Middle frontal gyrus (tissue), 1 donor: ENCODE data around the gene KIRREL2.
A peak's percentile ranks its signal among the peaks of the same experiment; 100 is the strongest.
"Not testable (repeated sequence)": the region's sequence is repeated elsewhere in the genome, so short reads cannot be mapped to it uniquely, and the experiment has no call there.

ENCODE experiments used
- DNase-seq: peaks from one replicate; pipeline ENCODE4 v3.0.0-alpha.2; 2015; ENCODE audit warnings: low spot score; ENCODE audit errors: extremely low spot score

Gene KIRREL2

GRCh38 chr19:35869327-35870123 lies 12.8 kb downstream of the KIRREL2 start:
- DNase-seq = peak; percentile 80

DNA sequence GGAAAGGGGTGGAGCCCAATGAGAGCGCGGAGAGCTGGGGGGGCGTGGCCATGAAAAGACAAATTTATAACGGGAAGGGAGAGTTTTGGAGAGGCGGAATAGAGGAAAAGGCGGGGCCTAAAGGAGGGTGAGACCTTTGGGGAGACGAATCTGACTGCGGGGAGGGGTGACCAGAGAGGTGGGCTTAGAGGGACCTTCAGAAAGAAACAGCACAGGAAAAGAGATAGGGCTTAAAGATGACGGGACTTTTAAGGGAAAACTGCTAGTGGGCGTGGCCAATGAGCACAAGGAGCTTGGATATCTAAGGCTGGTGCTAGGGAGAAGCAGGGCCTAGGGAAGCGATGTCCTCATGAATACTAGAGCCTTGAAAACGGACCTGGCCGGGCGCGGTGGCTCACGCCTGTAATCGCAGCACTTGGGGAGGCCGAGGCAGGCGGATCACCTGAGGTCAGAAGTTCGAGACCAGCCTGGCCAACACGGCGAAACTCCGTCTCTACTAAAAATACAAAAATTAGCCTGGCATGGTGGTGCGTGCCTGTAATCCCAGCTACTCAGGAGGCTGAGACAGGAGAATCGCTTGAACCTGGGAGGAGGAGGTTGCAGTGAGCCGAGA lies 13.5 kb downstream of the KIRREL2 start:
- DNase-seq = peak; percentile 27

GRCh38 chr19:35870798-35871197 lies 14.1 kb downstream of the KIRREL2 start:
- no peak for DNase-seq

DNA sequence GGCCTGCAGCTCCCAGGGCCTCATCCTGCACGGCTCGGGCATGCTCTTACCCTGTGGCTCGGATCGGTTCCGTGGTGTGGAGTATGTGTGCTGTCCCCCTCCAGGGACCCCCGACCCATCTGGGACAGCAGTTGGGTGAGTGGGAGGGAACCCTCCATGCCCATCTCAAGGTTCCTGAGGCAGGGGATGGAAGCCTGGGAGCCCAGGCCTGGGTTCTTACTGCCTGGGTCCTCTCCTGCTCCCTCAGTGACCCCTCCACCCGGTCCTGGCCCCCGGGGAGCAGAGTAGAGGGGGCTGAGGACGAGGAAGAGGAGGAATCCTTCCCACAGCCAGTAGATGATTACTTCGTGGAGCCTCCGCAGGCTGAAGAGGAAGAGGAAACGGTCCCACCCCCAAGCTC lies 14.9 kb downstream of the KIRREL2 start:
- no peak for DNase-seq

GRCh38 chr19:35872180-35872579 lies 15.5 kb downstream of the KIRREL2 start:
- DNase-seq = no peak

- DNase-seq = no peak
These were observed 17.8 kb downstream of the KIRREL2 start for GRCh38 chr19:35874392-35874930.

- DNase-seq = no peak
These were observed 22.4 kb downstream of the KIRREL2 start for GRCh38 chr19:35879068-35879467.

DNA sequence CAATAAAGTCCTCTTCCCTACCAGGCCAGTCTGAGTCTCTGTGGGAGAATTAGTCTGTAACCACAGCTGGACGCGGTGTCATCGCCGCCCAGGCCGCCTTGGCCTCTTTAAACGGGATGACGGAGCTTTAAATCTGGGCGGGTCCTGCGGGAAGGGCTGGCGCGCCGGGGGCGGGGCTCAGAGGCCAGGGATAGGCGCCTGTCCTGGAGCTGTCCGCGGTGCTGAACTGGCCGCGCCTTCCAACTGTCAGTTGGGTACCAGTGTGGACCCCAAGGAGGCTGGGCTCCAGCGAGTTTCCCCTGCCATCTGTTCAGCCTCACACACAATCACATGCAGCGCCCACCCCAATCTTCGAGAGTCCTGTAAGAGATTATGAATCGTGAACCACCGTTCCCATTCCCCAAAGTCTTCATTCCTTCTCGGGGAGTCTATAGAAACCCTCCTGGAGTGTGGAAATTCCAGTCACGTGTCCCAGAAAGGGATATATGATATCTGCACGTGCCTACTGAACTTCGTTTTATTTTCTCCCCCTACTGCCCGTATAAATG lies 23.1 kb downstream of the KIRREL2 start:
- peak; percentile 34 for DNase-seq

- DNase-seq = peak; percentile 77
These were observed 25.6 kb downstream of the KIRREL2 start for GRCh38 chr19:35882114-35882832.

DNA sequence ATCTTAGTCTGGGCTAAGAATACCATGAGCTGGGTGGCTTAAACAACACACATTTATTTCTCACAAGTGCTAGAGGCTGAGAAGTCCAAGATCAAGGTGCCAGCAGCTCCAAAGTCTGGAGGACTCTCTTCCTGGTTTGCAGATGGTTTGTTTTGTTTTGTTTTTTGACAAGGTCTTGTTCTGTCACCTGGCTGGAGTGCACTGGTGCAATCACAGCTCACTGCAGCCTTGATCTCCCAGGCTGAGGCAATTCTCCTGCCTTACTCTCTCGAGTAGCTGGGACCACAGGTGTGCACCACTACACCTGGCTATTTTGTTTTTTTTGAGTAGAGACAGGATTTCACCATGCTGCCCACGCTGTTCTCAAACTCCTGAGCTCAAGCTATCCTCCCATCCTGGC lies 27.2 kb downstream of the KIRREL2 start:
- no peak for DNase-seq

DNA sequence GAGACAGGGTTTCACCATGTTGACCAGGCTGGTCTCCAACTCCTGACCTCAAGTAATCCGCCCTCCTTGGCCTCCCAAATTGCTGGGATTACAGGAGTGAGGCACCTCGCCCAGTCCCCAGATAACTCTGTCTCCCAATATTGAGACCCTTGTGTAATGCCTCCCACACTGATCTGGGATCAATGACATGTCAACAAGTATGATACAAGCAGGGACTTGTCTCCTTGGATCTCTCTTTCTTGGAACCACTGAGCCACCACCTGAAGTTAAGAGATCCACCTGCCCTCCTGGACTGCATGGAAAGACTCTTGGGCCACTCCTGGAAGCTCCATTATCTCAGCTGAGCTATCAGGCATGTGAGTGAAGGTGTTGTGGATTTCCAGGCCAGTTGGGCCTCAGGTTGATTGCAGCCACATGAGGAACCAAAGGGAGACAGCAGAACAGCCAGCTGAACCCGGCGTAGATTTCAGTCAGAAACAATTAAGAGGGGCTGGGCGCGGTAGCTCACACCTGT lies 28.6 kb downstream of the KIRREL2 start:
- no peak for DNase-seq

DNA sequence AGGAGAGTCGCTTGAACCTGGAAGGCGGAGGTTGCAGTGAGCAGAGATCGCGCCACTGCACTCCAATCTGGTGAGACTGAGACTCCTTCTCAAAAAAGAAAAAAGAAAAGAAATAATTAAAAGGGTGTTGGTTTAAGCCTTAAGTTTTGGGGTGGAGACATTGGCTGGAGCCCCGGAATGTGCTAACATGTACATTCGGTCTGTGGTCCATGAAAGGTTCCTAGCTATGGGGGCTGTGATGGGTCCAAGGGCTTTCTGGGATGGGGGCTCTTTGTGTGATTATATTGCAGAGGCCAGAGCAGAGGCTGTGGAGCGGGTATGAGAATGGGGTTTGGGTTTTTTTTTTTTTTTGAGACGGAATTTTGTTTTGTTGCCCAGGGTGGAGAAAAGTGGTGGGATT lies 29.2 kb downstream of the KIRREL2 start:
- DNase-seq = no peak

DNA sequence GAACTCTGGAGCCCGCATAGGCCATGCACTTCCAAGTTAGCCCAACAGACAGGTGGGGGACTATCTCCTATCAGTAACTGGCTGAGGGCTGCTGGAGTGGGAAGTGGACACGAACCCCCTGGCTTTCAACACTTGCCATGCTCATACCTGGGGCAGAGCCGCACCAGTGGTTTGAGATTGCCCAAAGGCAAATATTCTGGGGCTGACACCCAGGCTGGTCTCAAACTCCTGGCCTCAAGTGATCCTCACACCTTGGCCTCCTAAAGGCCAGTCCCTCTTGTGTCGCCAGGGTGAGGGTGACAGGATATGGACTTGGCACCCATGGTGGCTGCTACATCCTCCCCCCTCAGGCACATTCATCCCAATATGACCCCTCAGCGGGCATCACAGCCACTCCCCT lies 30.5 kb downstream of the KIRREL2 start:
- DNase-seq = no peak

GRCh38 chr19:35888398-35888797 lies 31.7 kb downstream of the KIRREL2 start:
- DNase-seq = no peak

GRCh38 chr19:35889370-35890112 lies 32.8 kb downstream of the KIRREL2 start:
- DNase-seq = no peak

DNA sequence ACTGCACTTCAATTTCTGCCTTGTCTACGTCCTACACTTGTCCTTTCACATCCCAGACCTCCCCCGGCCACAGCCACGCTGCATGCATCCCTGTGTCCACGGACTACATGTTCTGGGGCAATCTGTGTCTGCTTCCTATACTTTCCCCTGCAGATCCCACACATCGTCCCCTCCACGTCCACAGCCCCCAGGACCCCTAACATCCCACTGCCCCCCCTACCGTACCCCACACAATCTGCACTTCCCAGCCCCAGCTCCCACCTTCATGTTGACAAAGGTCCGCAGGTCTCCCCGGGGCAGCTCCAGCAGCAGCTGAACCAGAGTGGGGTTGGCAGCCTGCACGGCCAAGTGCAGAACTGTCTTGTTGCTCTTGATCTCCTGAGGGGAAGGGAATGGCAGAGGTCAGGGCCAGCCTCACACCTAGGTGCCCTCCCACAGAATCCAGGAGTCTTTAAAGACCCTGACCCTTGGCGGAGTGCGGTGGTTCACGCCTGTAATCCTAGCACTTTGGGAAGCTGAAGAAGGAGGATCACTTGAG lies 33.5 kb downstream of the KIRREL2 start:
- DNase-seq = no peak

- not testable (repeated sequence) for DNase-seq
These were observed 35.1 kb downstream of the KIRREL2 start for GRCh38 chr19:35891819-35892218.

GRCh38 chr19:35894342-35894741 lies 37.6 kb downstream of the KIRREL2 start:
- DNase-seq = no peak

GRCh38 chr19:35895911-35896642 lies 39.4 kb downstream of the KIRREL2 start:
- no peak for DNase-seq

GRCh38 chr19:35896643-35897040 lies 39.9 kb downstream of the KIRREL2 start:
- no peak for DNase-seq
